Left ventricle myocardium inferior (tissue), 1 donor: ENCODE results near the gene PSTPIP1. TPM values are rescaled to one million over a fixed set of nuclear protein-coding genes. Genes with fewer than 3 reads are reported as not detected.
"Not testable (repeated sequence)": the region's sequence is repeated elsewhere in the genome, so short reads cannot be mapped to it uniquely, and the experiment has no call there.

Experiments used
- DNase-seq: peaks from one replicate; pipeline ENCODE4 v3.0.0-alpha.2; 2020
- H3K27ac ChIP-seq: fragments of 200-600 bp; replicated peaks from 2 replicates; pipeline ENCODE4 v1.8.0; 2021
- H3K27me3 ChIP-seq: fragments of 200-600 bp; 2 replicates; pipeline ENCODE4 v1.8.0; 2021; ENCODE audit warnings: low read depth
- H3K36me3 ChIP-seq: fragments of 200-600 bp; 2 replicates; pipeline ENCODE4 v1.8.0; 2021
- H3K4me1 ChIP-seq: fragments of 200-600 bp; 2 replicates; pipeline ENCODE4 v1.8.0; 2021
- H3K4me3 ChIP-seq: fragments of 200-600 bp; 2 replicates; pipeline ENCODE4 v1.8.0; 2021; ENCODE audit warnings: mild to moderate bottlenecking, moderate library complexity
- H3K9me3 ChIP-seq: fragments of 200-600 bp; replicated peaks from 2 replicates; pipeline ENCODE4 v1.8.0; 2021
- intact Hi-C: fragments of 100-400 bp; cut with micrococcal nuclease; formaldehyde crosslinking; loops from one replicate; pipeline ENCODE4 v1.11.0; 2022
- total RNA-seq: library from RNA; stranded (reverse); fragmentation: NEBNext Ultra II Directional; extraction: Animal tissue kit (Norgen Biotek cat#: 25700); gene quantifications from one replicate; pipeline ENCODE4 v1.2.1, GENCODE V29; 2021
- TF ChIP-seq, protein P1 (sequence below): fragments of 200-600 bp; IDR thresholded peaks from 2 replicates; pipeline ENCODE4 v1.8.0; 2021; ENCODE audit warnings: antibody characterized with exemption, mild to moderate bottlenecking, borderline replicate concordance
- donor health status: DM: no; HTN: yes; CAD: no; lungs with severe emphysema.

PSTPIP1 gene
- total RNA-seq, 1 donor from 2014 or later: 3.5 TPM

DNA sequence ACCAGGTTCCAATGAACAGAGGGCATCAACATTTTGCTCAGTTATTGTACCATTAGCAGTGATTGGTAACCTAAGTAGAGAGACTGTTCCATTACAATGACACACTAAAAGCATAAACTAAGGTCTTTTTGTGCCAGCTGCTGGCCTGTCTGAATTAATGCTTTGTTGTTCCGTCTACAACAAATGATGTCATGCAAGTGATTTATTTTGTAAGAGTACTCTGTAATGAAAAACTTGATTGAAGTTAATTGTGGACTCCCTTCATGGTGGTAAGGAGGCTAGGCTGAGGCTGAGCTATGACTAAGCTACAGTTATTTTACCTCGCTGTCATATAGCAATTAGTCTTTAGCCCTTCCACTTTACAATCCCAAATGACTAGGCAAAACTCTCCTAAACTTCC is 40.2 kb upstream of the PSTPIP1 start:
- no peak overlapping the region for H3K27ac ChIP-seq
- H3K4me1 ChIP-seq: no peaks in the 10 kb centered on the region
- H3K9me3 ChIP-seq: no peaks in the 10 kb centered on the region
- H3K36me3 ChIP-seq: peaks cover 8% of the 10 kb centered on the region
- no peak overlapping the region for H3K4me3 ChIP-seq
- no peaks in the 10 kb centered on the region for H3K27me3 ChIP-seq
- DNase-seq: no peak
- TF ChIP-seq, protein P1, sequence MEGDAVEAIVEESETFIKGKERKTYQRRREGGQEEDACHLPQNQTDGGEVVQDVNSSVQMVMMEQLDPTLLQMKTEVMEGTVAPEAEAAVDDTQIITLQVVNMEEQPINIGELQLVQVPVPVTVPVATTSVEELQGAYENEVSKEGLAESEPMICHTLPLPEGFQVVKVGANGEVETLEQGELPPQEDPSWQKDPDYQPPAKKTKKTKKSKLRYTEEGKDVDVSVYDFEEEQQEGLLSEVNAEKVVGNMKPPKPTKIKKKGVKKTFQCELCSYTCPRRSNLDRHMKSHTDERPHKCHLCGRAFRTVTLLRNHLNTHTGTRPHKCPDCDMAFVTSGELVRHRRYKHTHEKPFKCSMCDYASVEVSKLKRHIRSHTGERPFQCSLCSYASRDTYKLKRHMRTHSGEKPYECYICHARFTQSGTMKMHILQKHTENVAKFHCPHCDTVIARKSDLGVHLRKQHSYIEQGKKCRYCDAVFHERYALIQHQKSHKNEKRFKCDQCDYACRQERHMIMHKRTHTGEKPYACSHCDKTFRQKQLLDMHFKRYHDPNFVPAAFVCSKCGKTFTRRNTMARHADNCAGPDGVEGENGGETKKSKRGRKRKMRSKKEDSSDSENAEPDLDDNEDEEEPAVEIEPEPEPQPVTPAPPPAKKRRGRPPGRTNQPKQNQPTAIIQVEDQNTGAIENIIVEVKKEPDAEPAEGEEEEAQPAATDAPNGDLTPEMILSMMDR: no peak
- intact Hi-C loops: no loop called here

DNA sequence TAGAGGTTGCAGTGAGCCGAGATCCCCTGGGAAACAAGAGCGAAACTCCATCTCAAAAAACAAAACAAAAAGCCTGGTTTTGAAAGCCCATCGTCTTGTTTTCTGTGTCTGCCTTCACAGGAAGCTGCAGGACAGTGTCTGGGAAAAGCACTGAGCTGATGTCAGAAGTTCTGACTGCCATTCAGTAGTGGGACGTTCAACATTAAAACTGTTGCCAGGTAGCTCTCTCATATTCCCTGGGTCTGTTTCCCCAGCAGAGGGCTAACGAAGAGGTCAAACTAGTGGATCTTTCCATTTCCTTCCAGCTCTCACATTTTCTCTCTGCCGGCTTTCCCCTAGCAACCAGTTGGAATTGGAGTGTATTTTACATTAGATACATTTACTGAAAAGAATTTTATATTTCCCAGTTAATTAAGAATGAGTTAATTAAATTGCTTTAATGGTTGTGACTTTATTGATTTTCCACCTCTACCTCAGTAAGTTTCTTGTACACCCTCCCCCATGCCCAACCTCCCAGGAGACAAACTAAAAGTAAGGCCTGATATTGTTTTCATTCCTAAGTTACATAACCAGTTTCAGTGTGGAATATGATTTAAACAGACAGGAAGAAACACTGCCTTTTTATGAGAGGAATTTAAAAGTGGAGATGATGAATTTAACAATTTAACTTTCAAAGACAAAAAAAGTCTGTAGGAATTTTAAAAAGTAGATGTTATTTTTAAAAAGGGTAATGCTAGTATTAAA is 33.5 kb upstream of the PSTPIP1 start:
- Histone ChIP-seq H3K9me3 (no peaks in the 10 kb centered on the region), H3K4me1 (peaks cover 22% of the 10 kb centered on the region), H3K4me3 (no peak overlapping the region), H3K27ac (peak overlapping the region; percentile 27), H3K36me3 (no peaks in the 10 kb centered on the region), H3K27me3 (no peaks in the 10 kb centered on the region)
- TF ChIP-seq, protein P1: peak; percentile 16
- intact Hi-C loops: no loop called here
- DNase-seq: no peak

DNA sequence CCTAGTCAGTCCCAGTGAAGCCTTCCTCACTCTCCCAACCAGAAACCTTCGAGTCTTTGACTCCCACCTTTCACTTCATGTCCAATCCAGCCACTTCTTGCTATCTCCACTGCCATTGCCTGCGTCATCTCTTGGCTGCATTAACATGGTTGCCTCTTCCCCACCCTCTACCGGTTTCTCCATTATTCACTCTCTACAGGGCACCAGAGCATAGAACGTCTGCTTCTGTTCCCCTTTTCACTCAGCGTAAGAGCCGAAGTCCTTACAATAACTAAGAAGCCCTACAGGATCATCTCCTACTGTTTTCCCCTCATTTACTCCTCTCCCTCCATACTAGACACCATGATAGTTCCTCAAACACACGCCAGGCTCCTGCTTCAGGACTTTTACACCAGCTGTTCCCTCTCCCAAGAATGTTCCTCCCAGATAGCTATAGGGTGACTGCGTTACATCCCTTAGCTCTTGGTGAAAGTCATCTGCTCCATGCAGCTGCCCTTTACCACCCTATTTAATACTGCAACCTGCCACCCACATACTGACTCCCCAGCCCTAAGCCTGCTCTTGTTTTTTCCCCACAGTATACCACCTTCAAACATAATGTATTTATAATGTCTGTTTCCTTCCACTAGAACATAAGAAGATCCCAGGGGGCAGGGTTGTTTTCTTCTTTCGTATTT is 32.5 kb upstream of the PSTPIP1 start:
- intact Hi-C loops: no loop called here
- Histone ChIP-seq H3K27ac (no peak overlapping the region), H3K4me1 (peaks cover 31% of the 10 kb centered on the region), H3K36me3 (no peaks in the 10 kb centered on the region), H3K27me3 (no peaks in the 10 kb centered on the region), H3K9me3 (no peaks in the 10 kb centered on the region), H3K4me3 (no peak overlapping the region)
- DNase-seq: no peak
- TF ChIP-seq, protein P1: no peak

DNA sequence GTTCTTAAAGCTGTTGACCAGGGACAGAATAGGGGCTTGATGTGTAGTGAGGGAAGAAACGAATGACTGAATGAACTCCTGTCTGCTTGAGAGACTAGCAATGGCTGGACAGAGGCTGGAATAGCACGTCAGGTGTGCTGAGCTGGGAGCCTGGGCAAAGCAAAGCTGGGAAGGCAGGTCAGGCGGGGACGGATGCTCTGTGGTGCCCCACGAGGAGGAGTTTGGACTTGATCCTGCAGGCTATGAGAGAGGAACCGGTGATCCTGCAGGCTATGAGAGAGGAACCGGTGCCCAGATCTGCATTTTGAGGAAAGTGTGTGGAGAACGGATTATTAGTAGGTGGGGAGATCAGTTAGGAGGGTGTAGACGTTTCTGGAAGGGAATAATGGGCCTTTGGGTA is 31.3 kb upstream of the PSTPIP1 start:
- Histone ChIP-seq H3K9me3 (no peaks in the 10 kb centered on the region), H3K4me3 (no peak overlapping the region), H3K27ac (no peak overlapping the region), H3K4me1 (peaks cover 31% of the 10 kb centered on the region), H3K27me3 (no peaks in the 10 kb centered on the region), H3K36me3 (no peaks in the 10 kb centered on the region)
- DNase-seq: no peak
- TF ChIP-seq, protein P1: no peak
- intact Hi-C loops: no loop called here

DNA sequence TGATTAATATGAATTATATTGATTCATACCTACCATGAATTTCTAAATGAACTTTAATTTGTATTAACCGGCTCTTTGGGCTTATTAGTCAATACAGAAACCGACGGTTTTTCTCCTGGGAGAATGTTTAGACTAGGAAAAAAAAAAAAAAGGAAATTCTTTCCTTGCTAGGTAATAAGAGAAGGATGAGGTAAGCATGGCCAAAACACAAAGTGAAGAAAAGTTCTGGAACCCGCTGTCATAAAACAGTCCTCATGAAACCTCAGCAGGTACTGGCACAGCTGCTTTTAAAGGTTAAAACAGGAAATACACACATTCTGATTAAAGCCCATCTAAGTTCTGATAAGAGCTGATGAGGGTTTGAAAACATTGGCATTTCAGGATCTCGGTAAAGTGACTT is 30.8 kb upstream of the PSTPIP1 start:
- H3K27ac ChIP-seq: no peak overlapping the region
- no peaks in the 10 kb centered on the region for H3K9me3 ChIP-seq
- H3K27me3 ChIP-seq: no peaks in the 10 kb centered on the region
- H3K4me1 ChIP-seq: peaks cover 31% of the 10 kb centered on the region
- TF ChIP-seq, protein P1: no peak
- intact Hi-C loops: no loop called here
- no peak for DNase-seq
- no peak overlapping the region for H3K4me3 ChIP-seq
- H3K36me3 ChIP-seq: no peaks in the 10 kb centered on the region

DNA sequence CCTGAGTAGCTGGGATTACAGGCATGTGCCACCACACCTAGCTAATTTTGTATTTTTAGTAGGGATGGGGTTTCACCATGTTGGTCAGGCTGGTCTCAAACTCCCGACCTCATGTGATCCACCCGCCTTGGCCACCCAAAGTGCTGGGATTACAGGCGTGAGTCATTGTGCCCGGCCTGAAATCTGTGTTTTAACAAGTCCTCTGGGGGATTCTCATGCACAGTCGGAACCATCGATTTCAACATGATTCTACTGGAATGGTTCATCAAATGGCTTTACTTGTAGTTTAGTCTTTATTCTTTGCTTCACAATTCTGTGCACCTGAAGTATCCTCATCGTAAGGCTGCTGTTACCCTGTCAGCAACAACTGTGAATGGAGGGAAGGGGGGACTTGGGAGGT is 28.9 kb upstream of the PSTPIP1 start:
- H3K27ac ChIP-seq, H3K27me3 ChIP-seq, intact Hi-C loops, H3K9me3 ChIP-seq, H3K36me3 ChIP-seq, DNase-seq, H3K4me3 ChIP-seq: not testable (repeated sequence)
- H3K4me1 ChIP-seq: peaks cover 30% of the 10 kb centered on the region
